A673 (cell line): ENCODE measurements around the gene LYRM4.

Experiments
- CTCF ChIP-seq: fragments of 300-800, 200-600 bp; sonication (generic); conservative IDR thresholded peaks from 2 replicates; pipeline ENCODE4 v1.5.1; 2017; ENCODE audit warnings: low read depth, mild to moderate bottlenecking, antibody characterized with exemption, low read length, moderate library complexity, mixed read lengths
- EZH2 ChIP-seq: fragments of 200-600 bp; sonication (generic); IDR thresholded peaks from 2 replicates; pipeline ENCODE4 v1.6.1; 2017; ENCODE audit warnings: borderline replicate concordance, low read depth, mild to moderate bottlenecking, mixed read lengths, antibody characterized with exemption, low read length; ENCODE audit not compliant: poor library complexity, severe bottlenecking

- TF ChIP-seq CTCF (no peak), EZH2 (no peak)
Measured at GRCh38 chr6:5138995-5139827, 121.5 kb downstream of the LYRM4 start.
